ENCODE results near the gene ZNF135. TPM values are rescaled to one million over a fixed set of nuclear protein-coding genes. Genes with fewer than 3 reads are reported as not detected.

The ZNF135 gene
- polyA plus RNA-seq, 1 of the 3 experiments (the other 2 are of a cell fraction) = 0.41 TPM

DNA sequence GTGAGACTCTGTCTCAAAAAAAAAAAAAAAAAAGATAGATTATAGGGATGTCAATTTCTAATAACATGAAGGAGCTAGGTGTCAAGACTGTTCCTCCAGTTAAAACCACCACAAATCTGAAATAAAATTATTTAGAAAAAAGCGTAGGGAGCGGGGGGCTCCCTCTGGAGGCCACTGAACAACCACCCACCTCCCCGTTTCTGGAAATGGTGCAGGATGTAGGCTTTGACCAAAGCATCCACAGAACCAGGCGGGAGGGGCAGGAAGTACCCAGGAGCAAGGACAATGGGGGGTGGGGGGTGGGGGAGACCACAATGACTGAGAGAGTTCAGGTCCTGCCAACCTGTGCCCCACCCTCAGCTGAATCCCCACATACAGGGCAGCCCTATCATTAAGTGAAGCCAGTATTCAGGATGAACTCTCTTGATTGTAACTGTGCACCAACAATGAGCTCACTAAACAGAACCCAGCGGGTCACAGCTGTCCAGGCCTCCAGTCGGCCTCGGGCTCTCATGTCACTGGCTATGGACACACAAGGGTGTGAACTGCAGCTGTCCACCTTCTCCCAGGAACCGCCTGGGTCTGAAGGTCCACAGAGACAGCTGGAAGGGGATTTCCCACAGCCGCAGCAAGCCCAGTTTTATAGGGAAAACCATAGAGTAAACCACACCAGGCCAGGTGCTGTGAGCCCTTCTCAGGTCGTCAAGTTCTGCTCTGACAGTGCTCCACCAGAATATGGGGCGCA is 32.3 kb downstream of the ZNF135 start (continued):
- TF ChIP-seq FOXJ3 (CRISPR knock-in tag; IDR thresholded peaks at IDR 0.05) = no peak
- no peak for TF ChIP-seq JUND (IDR thresholded peaks at IDR 0.05)
- TF ChIP-seq TCF12 (IDR thresholded peaks at IDR 0.05) = no peak
- no peak for TF ChIP-seq FOSL2 (IDR thresholded peaks at IDR 0.05; ENCODE audit: borderline replicate concordance, low read depth)
- no peak for TF ChIP-seq NRF1 (IDR thresholded peaks at IDR 0.05; ENCODE audit: low read depth, low read length)
- TF ChIP-seq, protein P1, sequence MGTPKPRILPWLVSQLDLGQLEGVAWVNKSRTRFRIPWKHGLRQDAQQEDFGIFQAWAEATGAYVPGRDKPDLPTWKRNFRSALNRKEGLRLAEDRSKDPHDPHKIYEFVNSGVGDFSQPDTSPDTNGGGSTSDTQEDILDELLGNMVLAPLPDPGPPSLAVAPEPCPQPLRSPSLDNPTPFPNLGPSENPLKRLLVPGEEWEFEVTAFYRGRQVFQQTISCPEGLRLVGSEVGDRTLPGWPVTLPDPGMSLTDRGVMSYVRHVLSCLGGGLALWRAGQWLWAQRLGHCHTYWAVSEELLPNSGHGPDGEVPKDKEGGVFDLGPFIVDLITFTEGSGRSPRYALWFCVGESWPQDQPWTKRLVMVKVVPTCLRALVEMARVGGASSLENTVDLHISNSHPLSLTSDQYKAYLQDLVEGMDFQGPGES (IDR thresholded peaks at IDR 0.05; ENCODE audit: low read depth, low read length) = no peak
- TF ChIP-seq FOXM1 (IDR thresholded peaks at IDR 0.05; ENCODE audit: low read depth) = no peak
- TF ChIP-seq RXRA (IDR thresholded peaks at IDR 0.05; ENCODE audit: borderline replicate concordance, low read depth) = no peak
- no peak for TF ChIP-seq EZH2phosphoT487 (IDR thresholded peaks at IDR 0.05; ENCODE audit: borderline replicate concordance, low read depth)
- no peak for TF ChIP-seq RAD21 (IDR thresholded peaks at IDR 0.05; ENCODE audit: low read length)
- no peak for TF ChIP-seq NFIC (IDR thresholded peaks at IDR 0.05; ENCODE audit: borderline replicate concordance)

DNA sequence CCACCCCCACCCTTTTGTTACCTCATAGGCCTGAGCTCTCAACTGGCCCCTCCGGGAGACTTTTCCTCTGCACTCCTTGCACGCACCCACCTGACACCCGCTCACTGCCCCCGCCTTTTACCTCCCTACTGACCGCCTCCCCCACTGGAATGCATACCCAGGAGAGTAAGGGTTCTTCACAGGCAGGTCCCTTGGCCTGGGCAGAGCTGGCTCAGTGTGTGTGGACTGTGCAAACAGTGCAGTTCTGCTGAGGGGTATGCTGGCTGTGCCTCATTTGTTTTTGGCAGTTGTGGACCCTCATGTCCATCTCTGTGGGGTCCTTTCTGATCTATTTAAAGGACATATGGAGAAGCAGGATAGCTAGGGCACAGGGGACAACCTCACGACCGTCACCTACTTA is 34.0 kb downstream of the ZNF135 start:
- POLR2A ChIA-PET = no interaction called here
- Histone ChIP-seq H4K20me1 (ENCODE audit: insufficient read depth) (no peaks in the 10 kb centered on the region), H3K27me3 (ENCODE audit: insufficient read depth) (no peaks in the 10 kb centered on the region), H3K27ac (ENCODE audit: low read depth in 2 of 2, low read length in 1 of 2) (no peak overlapping the region), H3K4me1 (ENCODE audit: control insufficient read depth in 1 of 2, insufficient read depth in 2 of 2, low read depth in 1 of 2, low read length in 1 of 2) (peaks cover 0 to 6% of the 10 kb centered on the region in 2 experiments; a peak in 1 of 4 replicates), H3K36me3 (replicated peaks in 1 of 2; ENCODE audit: control insufficient read depth in 1 of 2, insufficient read depth in 2 of 2, low read length in 1 of 2) (no peaks in the 10 kb centered on the region), H2AFZ (ENCODE audit: low read depth) (no peak overlapping the region), H3K9ac (no peak overlapping the region), H3K79me2 (ENCODE audit: insufficient read depth) (no peaks in the 10 kb centered on the region), H3K4me3 (ENCODE audit: low read depth in 2 of 2, low read length in 1 of 2) (no peak overlapping the region), H3K9me2 (no peaks in the 10 kb centered on the region), H3K4me2 (no peak overlapping the region), H3F3A (replicated peaks; ENCODE audit: insufficient read depth) (no peaks in the 10 kb centered on the region), H3K9me3 (no peaks in the 10 kb centered on the region)
- WGBS (ENCODE audit: low lambda C conversion rate) = 65% methylated on average over 7 of the region's 7 CpGs
- CTCF ChIA-PET = no interaction called here
- TF ChIP-seq ELF1 (IDR thresholded peaks at IDR 0.05) (no peak), RAD21 (IDR thresholded peaks at IDR 0.05; ENCODE audit: low read length) (no peak), FOXM1 (IDR thresholded peaks at IDR 0.05; ENCODE audit: low read depth) (no peak)
- no peak for DNase-seq

DNA sequence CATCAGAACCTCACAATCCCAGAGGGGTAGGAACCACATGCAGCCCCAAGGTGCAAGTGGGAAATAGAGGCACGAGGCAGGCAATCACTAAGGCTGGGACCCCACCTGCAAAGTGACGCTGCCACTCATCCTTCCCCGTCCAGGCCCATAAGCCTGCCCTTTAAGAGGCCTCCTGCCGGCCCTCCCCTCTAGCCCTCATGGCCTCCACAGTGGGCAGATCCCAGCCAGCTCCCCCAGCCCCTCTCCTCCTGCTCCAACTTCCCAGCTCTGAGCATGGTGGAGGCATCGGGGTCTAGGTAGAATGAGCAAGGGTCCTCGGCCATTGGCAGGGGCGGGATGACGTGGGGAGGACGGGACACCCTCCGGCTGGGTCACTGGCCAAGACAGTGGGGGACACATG is 36.2 kb downstream of the ZNF135 start:
- CTCF ChIA-PET = no interaction called here
- H3K4me1 ChIP-seq (ENCODE audit: control insufficient read depth in 1 of 2, insufficient read depth in 2 of 2, low read depth in 1 of 2, low read length in 1 of 2) = peaks cover 0 to 11% of the 10 kb centered on the region in 2 experiments; a peak in 1 of 4 replicates
- TF ChIP-seq, protein P2, sequence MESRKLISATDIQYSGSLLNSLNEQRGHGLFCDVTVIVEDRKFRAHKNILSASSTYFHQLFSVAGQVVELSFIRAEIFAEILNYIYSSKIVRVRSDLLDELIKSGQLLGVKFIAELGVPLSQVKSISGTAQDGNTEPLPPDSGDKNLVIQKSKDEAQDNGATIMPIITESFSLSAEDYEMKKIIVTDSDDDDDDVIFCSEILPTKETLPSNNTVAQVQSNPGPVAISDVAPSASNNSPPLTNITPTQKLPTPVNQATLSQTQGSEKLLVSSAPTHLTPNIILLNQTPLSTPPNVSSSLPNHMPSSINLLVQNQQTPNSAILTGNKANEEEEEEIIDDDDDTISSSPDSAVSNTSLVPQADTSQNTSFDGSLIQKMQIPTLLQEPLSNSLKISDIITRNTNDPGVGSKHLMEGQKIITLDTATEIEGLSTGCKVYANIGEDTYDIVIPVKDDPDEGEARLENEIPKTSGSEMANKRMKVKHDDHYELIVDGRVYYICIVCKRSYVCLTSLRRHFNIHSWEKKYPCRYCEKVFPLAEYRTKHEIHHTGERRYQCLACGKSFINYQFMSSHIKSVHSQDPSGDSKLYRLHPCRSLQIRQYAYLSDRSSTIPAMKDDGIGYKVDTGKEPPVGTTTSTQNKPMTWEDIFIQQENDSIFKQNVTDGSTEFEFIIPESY (IDR thresholded peaks at IDR 0.05; ENCODE audit: borderline replicate concordance, low read depth) = no peak
- TF ChIP-seq CHD2 (IDR thresholded peaks at IDR 0.05; ENCODE audit: low read length, partially characterized antibody) (no peak), RXRA (IDR thresholded peaks at IDR 0.05; ENCODE audit: borderline replicate concordance, low read depth) (no peak), SIN3A (IDR thresholded peaks at IDR 0.05; ENCODE audit: borderline replicate concordance, low read depth, low read length) (no peak), YY1 (IDR thresholded peaks at IDR 0.05; ENCODE audit: low read depth) (no peak)
- H3K9me3 ChIP-seq = no peaks in the 10 kb centered on the region
- no peak overlapping the region for H3K9ac ChIP-seq
- H2AFZ ChIP-seq (ENCODE audit: low read depth) = no peak overlapping the region
- H3K9me2 ChIP-seq = no peaks in the 10 kb centered on the region
- no peaks in the 10 kb centered on the region for H3K79me2 ChIP-seq (ENCODE audit: insufficient read depth)
- POLR2A ChIA-PET = no interaction called here
- H3K27ac ChIP-seq (ENCODE audit: low read depth in 2 of 2, low read length in 1 of 2) = no peak overlapping the region
- H3K36me3 ChIP-seq (replicated peaks in 1 of 2; ENCODE audit: control insufficient read depth in 1 of 2, insufficient read depth in 2 of 2, low read length in 1 of 2) = no peaks in the 10 kb centered on the region
- H3K27me3 ChIP-seq (ENCODE audit: insufficient read depth) = no peaks in the 10 kb centered on the region
- no peak overlapping the region for H3K4me2 ChIP-seq
- DNase-seq = no peak
- WGBS (ENCODE audit: low lambda C conversion rate) = 57% methylated on average over 7 of the region's 10 CpGs
- no peaks in the 10 kb centered on the region for H3F3A ChIP-seq (replicated peaks; ENCODE audit: insufficient read depth)
- no peak overlapping the region; a peak in 1 of 4 replicates for H3K4me3 ChIP-seq (ENCODE audit: low read depth in 2 of 2, low read length in 1 of 2)
- no peaks in the 10 kb centered on the region for H4K20me1 ChIP-seq (ENCODE audit: insufficient read depth)

All from SK-N-SH (cell line).